HUES6 (cell line): ENCODE data around the gene TSC22D3.
A peak's percentile ranks its signal among the peaks of the same experiment; 100 is the strongest.

Source experiments
- H3K27ac ChIP-seq: 2 replicates; pipeline ENCODE4 v1.7.0; 2013; ENCODE audit warnings: low read depth, mild to moderate bottlenecking, low read length, inconsistent platforms
- H3K27me3 ChIP-seq: 2 replicates; pipeline ENCODE4 v1.6.1; 2013; ENCODE audit warnings: low read length; ENCODE audit not compliant: control insufficient read depth, insufficient read depth
- H3K36me3 ChIP-seq: 2 replicates; pipeline ENCODE4 v1.6.1; 2013; ENCODE audit warnings: low read length; ENCODE audit not compliant: control insufficient read depth, insufficient read depth
- H3K4me1 ChIP-seq: 2 replicates; pipeline ENCODE4 v1.6.1; 2013; ENCODE audit warnings: low read length; ENCODE audit not compliant: control insufficient read depth, insufficient read depth
- H3K4me3 ChIP-seq: 2 replicates; pipeline ENCODE4 v1.5.1; 2013; ENCODE audit warnings: low read depth, low read length
- H3K9ac ChIP-seq: one replicate; pipeline ENCODE4 v1.6.1; 2013; ENCODE audit warnings: mild to moderate bottlenecking, low read length
- H3K9me3 ChIP-seq: 2 replicates; pipeline ENCODE4 v1.6.1; 2013; ENCODE audit warnings: low read depth, low read length; ENCODE audit not compliant: control insufficient read depth, insufficient read depth

TSC22D3 gene

GRCh38 chrX:107730991-107731766 lies 44.4 kb downstream of the TSC22D3 start:
- H3K27me3 ChIP-seq, result peaks cover 15% of the 10 kb centered on the region
- H3K36me3 ChIP-seq, result no peaks in the 10 kb centered on the region
- H3K4me1 ChIP-seq, result peaks cover 47% of the 10 kb centered on the region
- peak overlapping the region; percentile 22; the same call in 1 of the 2 replicates for H3K27ac ChIP-seq
- no peaks in the 10 kb centered on the region for H3K9me3 ChIP-seq
- peak overlapping the region; percentile 36 for H3K9ac ChIP-seq
- H3K4me3 ChIP-seq, result peak overlapping the region; percentile 6; the same call in 1 of the 2 replicates

GRCh38 chrX:107730298-107730655 lies 45.3 kb downstream of the TSC22D3 start:
- Histone ChIP-seq H3K4me3 (no peak overlapping the region), H3K9me3 (no peaks in the 10 kb centered on the region), H3K27me3 (peaks cover 12% of the 10 kb centered on the region), H3K27ac (no peak overlapping the region), H3K4me1 (peaks cover 55% of the 10 kb centered on the region), H3K36me3 (no peaks in the 10 kb centered on the region), H3K9ac (no peak overlapping the region)

- Histone ChIP-seq H3K27me3 (peaks cover 12% of the 10 kb centered on the region), H3K36me3 (no peaks in the 10 kb centered on the region), H3K9me3 (no peaks in the 10 kb centered on the region), H3K27ac (no peak overlapping the region), H3K9ac (no peak overlapping the region), H3K4me3 (no peak overlapping the region), H3K4me1 (peaks cover 56% of the 10 kb centered on the region)
These were observed 45.9 kb downstream of the TSC22D3 start for GRCh38 chrX:107729558-107730297.

- peaks cover 3% of the 10 kb centered on the region; the same call in 1 of the 2 replicates for H3K27me3 ChIP-seq
- H3K4me1 ChIP-seq, result peaks cover 56% of the 10 kb centered on the region
- no peak overlapping the region for H3K27ac ChIP-seq
- H3K9ac ChIP-seq, result no peak overlapping the region
- H3K4me3 ChIP-seq, result no peak overlapping the region
- H3K36me3 ChIP-seq, result no peaks in the 10 kb centered on the region
- no peaks in the 10 kb centered on the region for H3K9me3 ChIP-seq
These were observed 47.1 kb downstream of the TSC22D3 start for GRCh38 chrX:107728371-107729099.

- Histone ChIP-seq H3K27ac (no peak overlapping the region), H3K27me3 (peaks cover 4% of the 10 kb centered on the region; the same call in 1 of the 2 replicates), H3K4me1 (peaks cover 50% of the 10 kb centered on the region), H3K9me3 (no peaks in the 10 kb centered on the region), H3K4me3 (no peak overlapping the region), H3K36me3 (no peaks in the 10 kb centered on the region), H3K9ac (no peak overlapping the region)
These were observed 48.6 kb downstream of the TSC22D3 start for GRCh38 chrX:107726816-107727534.

GRCh38 chrX:107725761-107726555 lies 49.6 kb downstream of the TSC22D3 start:
- Histone ChIP-seq H3K9ac (no peak overlapping the region), H3K4me3 (no peak overlapping the region), H3K27ac (no peak overlapping the region), H3K36me3 (no peaks in the 10 kb centered on the region), H3K27me3 (peaks cover 9% of the 10 kb centered on the region; the same call in 1 of the 2 replicates), H3K4me1 (peaks cover 47% of the 10 kb centered on the region), H3K9me3 (no peaks in the 10 kb centered on the region)

- no peak overlapping the region for H3K9ac ChIP-seq
- H3K9me3 ChIP-seq, result no peaks in the 10 kb centered on the region
- peaks cover 9% of the 10 kb centered on the region; the same call in 1 of the 2 replicates for H3K27me3 ChIP-seq
- H3K36me3 ChIP-seq, result no peaks in the 10 kb centered on the region
- H3K4me1 ChIP-seq, result peaks cover 34% of the 10 kb centered on the region
- H3K4me3 ChIP-seq, result no peak overlapping the region
- no peak overlapping the region for H3K27ac ChIP-seq
These were observed 50.9 kb downstream of the TSC22D3 start for GRCh38 chrX:107724653-107725052.

GRCh38 chrX:107723511-107723910 lies 52.1 kb downstream of the TSC22D3 start:
- Histone ChIP-seq H3K36me3 (no peaks in the 10 kb centered on the region), H3K9me3 (no peaks in the 10 kb centered on the region), H3K27ac (no peak overlapping the region), H3K27me3 (peaks cover 9% of the 10 kb centered on the region; the same call in 1 of the 2 replicates), H3K4me3 (no peak overlapping the region), H3K4me1 (peaks cover 34% of the 10 kb centered on the region), H3K9ac (no peak overlapping the region)

GRCh38 chrX:107721966-107722707 lies 53.5 kb downstream of the TSC22D3 start:
- Histone ChIP-seq H3K9me3 (no peaks in the 10 kb centered on the region), H3K27me3 (peaks cover 9% of the 10 kb centered on the region; the same call in 1 of the 2 replicates), H3K4me1 (peaks cover 43% of the 10 kb centered on the region), H3K4me3 (no peak overlapping the region), H3K27ac (no peak overlapping the region), H3K9ac (no peak overlapping the region), H3K36me3 (no peaks in the 10 kb centered on the region)
